ENCODE measurements around the gene MDFI. TPM values are rescaled to one million over a fixed set of nuclear protein-coding genes. Genes with fewer than 3 reads are reported as not detected.

MDFI gene
- total and polyA plus RNA-seq, 9 of the 15 experiments (the other 6 are each of a cell fraction or from before 2014, with no cell fraction given) = not detected

DNA sequence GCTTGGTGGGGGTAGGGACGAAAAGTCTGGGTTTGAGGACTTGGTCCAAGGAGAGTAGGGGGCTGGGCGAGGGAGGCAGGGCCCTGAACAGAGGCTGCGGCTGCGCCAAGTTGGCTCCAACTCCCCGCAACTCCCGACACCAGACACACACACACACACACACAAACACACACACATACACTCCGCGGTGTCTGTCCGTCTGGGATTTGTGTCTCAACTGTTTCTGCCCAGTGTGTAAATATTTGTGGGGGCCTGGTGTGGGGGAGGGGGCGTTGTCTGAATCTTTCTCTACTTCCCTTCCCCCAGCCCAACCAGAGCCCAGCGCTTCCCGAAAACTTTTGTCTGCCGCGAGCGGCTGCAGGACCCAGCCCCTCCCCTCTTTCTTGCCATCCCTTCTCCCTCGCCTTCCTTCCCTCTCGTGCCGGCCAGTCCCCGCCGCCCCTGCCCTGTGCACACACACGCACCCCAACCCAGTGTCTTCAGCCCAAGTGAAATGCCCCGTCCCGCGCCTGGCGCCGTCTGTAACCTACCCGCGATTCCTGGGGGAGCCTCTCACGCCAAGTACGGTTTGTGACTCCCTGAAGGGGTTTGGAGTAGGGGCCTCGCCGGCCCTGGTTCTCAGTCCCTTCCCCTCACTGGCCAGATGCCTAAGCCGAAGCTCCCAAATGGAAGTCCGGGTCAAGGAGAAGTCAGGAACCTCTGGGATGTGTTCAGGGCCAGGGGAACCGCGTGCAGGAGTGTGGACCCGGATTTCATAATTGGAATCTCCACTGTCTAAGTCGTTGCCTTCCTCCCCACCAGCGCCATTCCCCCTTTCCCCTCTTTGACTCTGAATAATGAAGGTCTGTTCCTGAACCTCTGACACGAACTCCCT is 904 bp downstream of the MDFI start (continued):
- TF ChIP-seq, protein P1, sequence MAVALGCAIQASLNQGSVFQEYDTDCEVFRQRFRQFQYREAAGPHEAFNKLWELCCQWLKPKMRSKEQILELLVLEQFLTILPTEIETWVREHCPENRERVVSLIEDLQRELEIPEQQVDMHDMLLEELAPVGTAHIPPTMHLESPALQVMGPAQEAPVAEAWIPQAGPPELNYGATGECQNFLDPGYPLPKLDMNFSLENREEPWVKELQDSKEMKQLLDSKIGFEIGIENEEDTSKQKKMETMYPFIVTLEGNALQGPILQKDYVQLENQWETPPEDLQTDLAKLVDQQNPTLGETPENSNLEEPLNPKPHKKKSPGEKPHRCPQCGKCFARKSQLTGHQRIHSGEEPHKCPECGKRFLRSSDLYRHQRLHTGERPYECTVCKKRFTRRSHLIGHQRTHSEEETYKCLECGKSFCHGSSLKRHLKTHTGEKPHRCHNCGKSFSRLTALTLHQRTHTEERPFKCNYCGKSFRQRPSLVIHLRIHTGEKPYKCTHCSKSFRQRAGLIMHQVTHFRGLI (CRISPR knock-in tag; IDR thresholded peaks at IDR 0.05) = no peak
- no peak for TF ChIP-seq ZNF217 (CRISPR knock-in tag; IDR thresholded peaks at IDR 0.05)
- TF ChIP-seq ZNF224 (CRISPR knock-in tag; IDR thresholded peaks at IDR 0.05) = no peak
- no peak for TF ChIP-seq SMAD2 (IDR thresholded peaks at IDR 0.05; ENCODE audit: low read depth, low read length)
- TF ChIP-seq ZNF79 (CRISPR knock-in tag; IDR thresholded peaks at IDR 0.05; ENCODE audit: low read depth) = no peak
- TF ChIP-seq ETV1 (tag; conservative IDR thresholded peaks at IDR 0.05; ENCODE audit: low read depth) = no peak
- TF ChIP-seq, protein P2, sequence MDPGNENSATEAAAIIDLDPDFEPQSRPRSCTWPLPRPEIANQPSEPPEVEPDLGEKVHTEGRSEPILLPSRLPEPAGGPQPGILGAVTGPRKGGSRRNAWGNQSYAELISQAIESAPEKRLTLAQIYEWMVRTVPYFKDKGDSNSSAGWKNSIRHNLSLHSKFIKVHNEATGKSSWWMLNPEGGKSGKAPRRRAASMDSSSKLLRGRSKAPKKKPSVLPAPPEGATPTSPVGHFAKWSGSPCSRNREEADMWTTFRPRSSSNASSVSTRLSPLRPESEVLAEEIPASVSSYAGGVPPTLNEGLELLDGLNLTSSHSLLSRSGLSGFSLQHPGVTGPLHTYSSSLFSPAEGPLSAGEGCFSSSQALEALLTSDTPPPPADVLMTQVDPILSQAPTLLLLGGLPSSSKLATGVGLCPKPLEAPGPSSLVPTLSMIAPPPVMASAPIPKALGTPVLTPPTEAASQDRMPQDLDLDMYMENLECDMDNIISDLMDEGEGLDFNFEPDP (CRISPR knock-in tag; IDR thresholded peaks at IDR 0.05) = no peak
- TF ChIP-seq, protein P3, sequence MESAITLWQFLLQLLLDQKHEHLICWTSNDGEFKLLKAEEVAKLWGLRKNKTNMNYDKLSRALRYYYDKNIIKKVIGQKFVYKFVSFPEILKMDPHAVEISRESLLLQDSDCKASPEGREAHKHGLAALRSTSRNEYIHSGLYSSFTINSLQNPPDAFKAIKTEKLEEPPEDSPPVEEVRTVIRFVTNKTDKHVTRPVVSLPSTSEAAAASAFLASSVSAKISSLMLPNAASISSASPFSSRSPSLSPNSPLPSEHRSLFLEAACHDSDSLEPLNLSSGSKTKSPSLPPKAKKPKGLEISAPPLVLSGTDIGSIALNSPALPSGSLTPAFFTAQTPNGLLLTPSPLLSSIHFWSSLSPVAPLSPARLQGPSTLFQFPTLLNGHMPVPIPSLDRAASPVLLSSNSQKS (CRISPR knock-in tag; IDR thresholded peaks at IDR 0.05) = no peak
